HG02938 (cell line): Measurements from ENCODE around the gene CNTNAP2.

Experiments used
- ATAC-seq: cut with Tn5 transposase; IDR thresholded peaks from one replicate; pipeline ENCODE4 v1.9.1; 2021; ENCODE audit warnings: mild to moderate bottlenecking, moderate library complexity; ENCODE audit not compliant: unreplicated experiment

Gene CNTNAP2

DNA sequence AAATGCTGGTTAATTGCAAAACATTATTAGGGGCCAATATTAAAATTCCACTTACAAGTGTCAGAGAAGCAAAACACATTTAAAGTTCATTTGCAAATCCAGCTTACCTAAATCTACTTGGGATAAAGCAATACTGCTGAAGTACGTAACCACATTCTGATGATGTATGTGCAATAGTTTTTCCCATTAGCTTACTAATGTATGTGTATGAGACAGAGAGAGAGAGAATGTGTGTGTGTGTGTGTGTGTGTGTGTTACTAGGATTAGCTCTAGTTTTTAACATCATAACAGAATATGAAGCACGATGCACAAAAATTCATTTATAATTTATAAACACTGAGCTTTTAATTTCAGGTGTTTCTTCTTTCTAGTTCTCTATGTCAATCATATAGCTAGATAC lies 1399.8 kb downstream of the CNTNAP2 start:
- ATAC-seq = no peak

GRCh38 chr7:147519062-147519461 lies 1402.5 kb downstream of the CNTNAP2 start:
- ATAC-seq = no peak

- no peak for ATAC-seq
Observed at GRCh38 chr7:147523056-147523455, 1406.5 kb downstream of the CNTNAP2 start.

DNA sequence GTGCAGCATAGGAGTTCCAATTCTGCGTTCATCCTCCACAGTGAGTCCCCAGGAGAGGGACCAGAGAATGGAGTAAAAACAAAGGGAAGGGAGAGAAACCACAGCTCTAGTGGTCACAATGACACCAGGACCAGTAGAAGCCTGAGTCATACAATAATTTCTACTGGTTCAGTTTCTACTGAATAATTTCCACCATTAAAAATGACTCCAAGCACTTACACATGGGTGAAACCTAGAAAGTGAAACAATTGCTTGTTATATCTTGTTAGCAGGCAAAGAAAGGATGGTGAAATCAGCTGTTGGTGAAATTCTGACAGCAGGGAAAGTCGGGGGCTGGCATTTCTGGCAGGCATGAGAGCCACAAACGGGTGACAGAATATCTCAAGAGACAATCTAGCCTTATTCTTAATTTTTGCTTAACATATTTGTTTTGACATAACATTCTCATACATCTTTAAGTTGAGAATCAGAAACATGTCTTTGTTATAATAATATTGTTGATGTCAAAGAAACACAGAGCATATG lies 1408.2 kb downstream of the CNTNAP2 start:
- no peak for ATAC-seq

DNA sequence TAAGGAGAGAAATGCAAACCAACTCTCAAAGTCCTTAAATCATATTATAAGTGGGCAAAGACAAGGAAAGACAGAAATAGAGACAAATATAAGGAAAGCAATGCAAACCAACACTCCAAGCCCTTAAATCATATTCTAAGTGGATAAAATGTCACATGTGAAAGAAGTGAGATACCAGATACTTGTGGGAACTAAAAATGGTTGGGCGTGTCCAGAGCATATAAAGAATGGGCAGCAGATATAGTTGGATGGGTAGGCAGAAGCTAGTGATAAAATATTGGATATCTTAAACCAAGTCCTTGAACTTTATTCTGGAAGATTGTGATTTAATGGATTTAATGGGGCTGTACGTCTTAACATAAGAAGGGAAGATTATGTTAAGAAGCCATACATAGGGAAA lies 1408.7 kb downstream of the CNTNAP2 start:
- no peak for ATAC-seq

GRCh38 chr7:147535701-147536111 lies 1419.1 kb downstream of the CNTNAP2 start:
- ATAC-seq = no peak

GRCh38 chr7:147539685-147540084 lies 1423.1 kb downstream of the CNTNAP2 start:
- no peak for ATAC-seq

- ATAC-seq = no peak
Observed at GRCh38 chr7:147540743-147541142, 1424.1 kb downstream of the CNTNAP2 start.

GRCh38 chr7:147541261-147541660 lies 1424.7 kb downstream of the CNTNAP2 start:
- ATAC-seq = no peak

DNA sequence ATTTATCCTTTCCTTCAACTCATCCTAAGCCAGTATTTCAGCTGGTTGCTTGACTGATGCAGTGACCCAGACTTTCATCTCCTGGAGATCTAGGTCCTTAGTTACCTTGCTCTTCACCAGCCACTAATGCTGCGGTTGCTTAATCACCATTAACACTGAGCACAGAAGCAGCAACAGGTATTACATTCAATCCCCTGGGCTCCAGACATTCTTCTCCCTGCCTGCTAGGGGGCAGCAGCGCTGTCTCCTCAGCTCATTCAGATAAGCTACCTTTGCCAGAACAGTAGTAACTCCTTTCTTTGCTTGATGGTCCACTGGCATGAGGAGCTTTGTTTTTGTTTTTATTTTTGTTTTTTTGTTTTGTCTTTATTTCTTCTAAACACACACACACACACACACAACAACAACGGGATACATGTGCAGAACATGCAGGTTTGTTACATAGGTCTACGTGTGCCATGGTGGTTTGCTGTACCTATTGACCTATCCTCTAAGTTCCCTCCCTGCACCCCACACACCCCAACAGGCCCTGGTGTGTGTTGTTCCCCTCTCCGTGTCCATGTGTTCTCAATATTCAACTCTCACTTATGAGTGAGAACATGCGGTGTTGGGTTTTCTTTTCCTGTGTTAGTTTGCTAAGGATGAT lies 1430.8 kb downstream of the CNTNAP2 start:
- ATAC-seq = no peak

- no peak for ATAC-seq
Observed at GRCh38 chr7:147556317-147556716, 1439.7 kb downstream of the CNTNAP2 start.

DNA sequence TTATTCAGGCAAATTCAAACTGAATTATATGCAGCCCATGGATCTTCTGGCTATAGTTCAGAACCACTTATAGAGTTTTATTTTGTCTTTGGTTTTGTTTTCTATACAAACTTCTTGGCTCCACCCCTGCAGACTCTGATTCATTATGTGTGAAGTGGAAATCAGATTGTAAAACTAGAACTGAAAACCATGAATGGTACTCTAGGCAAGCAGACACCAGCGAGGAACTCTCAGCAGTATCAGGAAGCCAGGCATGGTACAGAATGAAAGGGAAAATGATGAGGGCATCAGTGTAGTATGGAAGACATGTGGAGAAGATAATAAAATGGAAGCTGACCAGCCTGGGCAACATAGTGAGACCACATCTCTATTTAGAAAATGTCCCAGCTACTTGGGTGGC lies 1447.1 kb downstream of the CNTNAP2 start:
- no peak for ATAC-seq

- no peak for ATAC-seq
Observed at GRCh38 chr7:147564786-147565476, 1448.3 kb downstream of the CNTNAP2 start.

DNA sequence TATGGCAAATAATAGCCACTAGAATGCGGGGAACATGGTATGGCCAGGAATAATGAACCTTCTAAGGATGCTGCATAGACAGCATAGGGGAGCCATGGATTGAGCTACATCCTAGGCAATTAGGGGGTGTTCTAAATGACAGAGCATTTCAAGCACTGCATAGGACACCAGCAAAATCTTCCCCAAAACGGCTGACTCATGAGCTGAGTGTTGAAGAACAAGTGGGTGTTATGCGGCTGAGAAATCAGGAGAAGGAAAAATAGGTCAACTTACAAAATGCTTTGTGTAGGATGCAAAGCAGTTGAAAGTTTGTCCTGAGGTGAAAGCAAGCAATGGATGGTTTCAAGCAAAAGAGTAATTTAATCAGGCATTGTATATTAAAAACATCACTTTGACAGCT lies 1450.4 kb downstream of the CNTNAP2 start:
- ATAC-seq = no peak

- ATAC-seq = no peak
Observed at GRCh38 chr7:147569116-147569913, 1452.7 kb downstream of the CNTNAP2 start.

DNA sequence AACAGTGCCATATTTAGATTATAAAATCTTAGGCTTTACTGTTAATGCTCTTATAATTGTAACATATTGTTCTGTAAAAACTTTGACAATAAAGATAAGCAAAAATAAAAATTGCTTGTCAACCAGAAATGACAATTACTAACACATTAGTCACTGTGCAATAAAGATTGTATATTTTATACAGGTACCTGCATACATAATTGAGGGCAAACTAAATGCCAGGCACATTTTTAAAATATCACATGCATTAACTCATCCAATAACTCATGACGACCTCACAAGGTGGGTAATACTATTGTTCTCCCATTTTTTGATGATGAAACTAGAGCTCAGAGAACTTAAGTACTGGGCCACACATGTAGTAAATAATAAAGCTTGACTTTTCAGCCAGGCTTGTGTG lies 1453.8 kb downstream of the CNTNAP2 start:
- no peak for ATAC-seq

GRCh38 chr7:147571436-147572185 lies 1455.0 kb downstream of the CNTNAP2 start:
- ATAC-seq = no peak

- no peak for ATAC-seq
Observed at GRCh38 chr7:147578196-147578595, 1461.6 kb downstream of the CNTNAP2 start.

- ATAC-seq = no peak
Observed at GRCh38 chr7:147579148-147579547, 1462.5 kb downstream of the CNTNAP2 start.

DNA sequence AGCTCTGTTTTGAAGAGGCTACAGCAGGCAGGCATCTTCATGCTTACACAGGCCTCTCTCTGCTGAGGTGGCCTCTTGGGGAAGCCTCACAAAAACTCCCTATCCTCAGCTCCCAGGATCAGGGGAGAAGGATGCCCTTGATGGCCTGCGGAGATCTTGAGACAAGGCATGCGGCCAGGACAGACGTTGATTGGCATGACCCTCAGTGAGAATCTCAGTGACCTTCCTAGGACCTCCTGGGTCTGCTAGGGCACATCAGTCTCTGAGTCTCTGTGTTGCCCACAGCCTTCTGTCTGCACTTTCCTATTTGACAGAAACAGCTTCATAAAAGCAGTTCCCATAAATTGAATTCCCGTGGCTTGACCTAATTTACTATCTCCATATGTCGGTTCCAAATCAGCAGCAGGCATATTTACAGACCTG lies 1468.2 kb downstream of the CNTNAP2 start:
- no peak for ATAC-seq

GRCh38 chr7:147586110-147586509 lies 1469.5 kb downstream of the CNTNAP2 start:
- ATAC-seq = no peak
